ENCODE results near the gene SCG5.

DNA sequence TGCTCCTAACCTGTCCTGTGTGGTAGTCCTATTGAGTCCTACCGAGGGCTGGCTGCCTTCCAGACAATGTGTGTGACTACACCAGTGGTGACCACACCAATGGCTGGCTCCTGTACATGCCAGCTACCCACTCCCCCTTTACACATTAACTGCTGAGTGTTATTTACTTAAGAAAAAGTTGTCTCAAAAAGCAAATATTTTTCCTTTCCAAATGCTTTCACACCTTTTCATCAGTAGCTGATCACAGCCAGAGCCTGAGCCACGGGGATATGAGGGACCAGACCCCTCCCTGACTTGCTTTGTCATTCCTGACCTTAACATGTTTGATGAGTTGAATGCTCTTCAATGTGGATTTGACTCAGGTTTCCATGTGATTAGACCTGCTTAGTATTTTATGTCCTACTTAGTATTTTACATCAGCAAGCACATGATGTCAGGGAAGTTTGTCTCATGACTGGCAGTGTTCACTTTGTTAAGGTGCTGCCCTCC is 46.7 kb downstream of the SCG5 start:
- TF ChIP-seq, protein P1, sequence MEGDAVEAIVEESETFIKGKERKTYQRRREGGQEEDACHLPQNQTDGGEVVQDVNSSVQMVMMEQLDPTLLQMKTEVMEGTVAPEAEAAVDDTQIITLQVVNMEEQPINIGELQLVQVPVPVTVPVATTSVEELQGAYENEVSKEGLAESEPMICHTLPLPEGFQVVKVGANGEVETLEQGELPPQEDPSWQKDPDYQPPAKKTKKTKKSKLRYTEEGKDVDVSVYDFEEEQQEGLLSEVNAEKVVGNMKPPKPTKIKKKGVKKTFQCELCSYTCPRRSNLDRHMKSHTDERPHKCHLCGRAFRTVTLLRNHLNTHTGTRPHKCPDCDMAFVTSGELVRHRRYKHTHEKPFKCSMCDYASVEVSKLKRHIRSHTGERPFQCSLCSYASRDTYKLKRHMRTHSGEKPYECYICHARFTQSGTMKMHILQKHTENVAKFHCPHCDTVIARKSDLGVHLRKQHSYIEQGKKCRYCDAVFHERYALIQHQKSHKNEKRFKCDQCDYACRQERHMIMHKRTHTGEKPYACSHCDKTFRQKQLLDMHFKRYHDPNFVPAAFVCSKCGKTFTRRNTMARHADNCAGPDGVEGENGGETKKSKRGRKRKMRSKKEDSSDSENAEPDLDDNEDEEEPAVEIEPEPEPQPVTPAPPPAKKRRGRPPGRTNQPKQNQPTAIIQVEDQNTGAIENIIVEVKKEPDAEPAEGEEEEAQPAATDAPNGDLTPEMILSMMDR (IDR thresholded peaks at IDR 0.05), result no peak
- TF ChIP-seq POLR2A (IDR thresholded peaks at IDR 0.05), result no peak
- TF ChIP-seq EP300 (IDR thresholded peaks at IDR 0.05), result no peak

All from suprapubic skin (tissue), 3 donors.